ENCODE measurements around the gene CFL1.
"Not testable (repeated sequence)": the region's sequence is repeated elsewhere in the genome, so short reads cannot be mapped to it uniquely, and the experiment has no call there.

CFL1 gene

GRCh38 chr11:65849771-65850216, 8.2 kb downstream of the CFL1 start:
- peaks cover 0 to 4% (median 0%) of the 10 kb centered on the region in 3 donors for H3K9me3 ChIP-seq
- no peaks in the 10 kb centered on the region for H3K27me3 ChIP-seq
- TF ChIP-seq CTCF (IDR thresholded peaks at IDR 0.05) = no peak
- no peak overlapping the region for H3K4me3 ChIP-seq
- H3K36me3 ChIP-seq = peaks cover 36 to 46% (median 46%) of the 10 kb centered on the region in 3 donors
- H3K27ac ChIP-seq = no peak overlapping the region
- peaks cover 0 to 11% (median 3%) of the 10 kb centered on the region in 4 donors for H3K4me1 ChIP-seq
- intact Hi-C loops (cut with DNase I; ENCODE audit: low total_unique reads) = no loop called here
- DNase-seq = no peak

DNA sequence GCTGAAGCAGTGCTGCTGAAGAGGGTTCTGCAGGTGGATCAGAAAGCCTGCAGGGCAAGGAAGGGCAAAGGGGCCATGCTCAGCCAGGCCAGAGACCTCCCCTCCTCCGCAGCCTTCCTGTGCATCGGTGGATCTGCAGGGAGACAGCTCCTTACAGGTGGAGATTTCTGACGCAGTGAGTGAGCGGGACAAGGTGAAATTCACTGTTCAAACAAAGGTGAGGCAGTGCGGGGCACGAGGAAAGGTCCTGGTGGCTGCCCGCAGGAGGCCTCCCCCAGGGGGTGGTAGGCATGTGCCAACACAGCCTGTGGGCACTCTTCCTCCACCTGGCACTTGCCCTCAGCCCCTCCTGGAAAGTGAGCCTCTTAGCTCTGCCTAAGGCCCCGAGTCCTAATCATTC, 8.6 kb downstream of the CFL1 start:
- H3K36me3 ChIP-seq = peaks cover 32 to 42% (median 41%) of the 10 kb centered on the region in 3 donors
- H3K4me1 ChIP-seq = peaks cover 0 to 11% (median 3%) of the 10 kb centered on the region in 4 donors
- no peak for TF ChIP-seq CTCF (IDR thresholded peaks at IDR 0.05)
- H3K27ac ChIP-seq = no peak overlapping the region
- H3K27me3 ChIP-seq = no peaks in the 10 kb centered on the region
- intact Hi-C loops (cut with DNase I; ENCODE audit: low total_unique reads) = no loop called here
- H3K9me3 ChIP-seq = peaks cover 0 to 4% (median 0%) of the 10 kb centered on the region in 3 donors
- H3K4me3 ChIP-seq = no peak overlapping the region
- DNase-seq = no peak

DNA sequence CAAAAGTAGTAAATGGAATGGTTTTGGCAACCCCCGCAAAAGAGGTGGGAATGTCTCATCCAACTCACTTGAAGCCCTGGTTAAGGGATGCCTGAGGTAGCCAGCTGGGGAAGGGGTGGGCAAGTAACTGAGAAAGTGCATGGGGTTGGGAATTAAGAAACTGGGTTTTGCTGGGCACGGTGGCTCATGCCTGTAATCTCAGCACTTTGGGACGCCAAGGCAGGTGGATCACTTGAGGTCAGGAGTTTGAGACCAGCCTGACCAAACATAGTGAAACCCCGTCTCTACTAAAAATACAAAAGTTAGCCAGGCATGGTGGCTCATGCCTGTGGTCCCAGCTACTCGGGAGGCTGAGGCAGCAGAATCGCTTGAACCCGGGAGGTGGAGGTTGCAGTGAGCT, 9.3 kb downstream of the CFL1 start:
- intact Hi-C loops (cut with DNase I; ENCODE audit: low total_unique reads); H3K4me3 ChIP-seq; H3K9me3 ChIP-seq; H3K27me3 ChIP-seq; H3K27ac ChIP-seq; H3K4me1 ChIP-seq: not testable (repeated sequence)
- peaks cover 25 to 35% (median 35%) of the 10 kb centered on the region in 3 donors for H3K36me3 ChIP-seq
- peak in 1 of 2 donors; percentile 5 for DNase-seq

- TF ChIP-seq CTCF (IDR thresholded peaks at IDR 0.05) = no peak
- intact Hi-C loops (cut with DNase I; ENCODE audit: low total_unique reads) = no loop called here
- Histone ChIP-seq H3K27me3 (no peaks in the 10 kb centered on the region), H3K27ac (no peak overlapping the region), H3K4me3 (no peak overlapping the region), H3K36me3 (peaks cover 16 to 26% (median 25%) of the 10 kb centered on the region in 3 donors), H3K9me3 (peaks cover 0 to 4% (median 0%) of the 10 kb centered on the region in 3 donors), H3K4me1 (no peaks in the 10 kb centered on the region)
- DNase-seq = no peak
Measured at GRCh38 chr11:65847746-65848145, 10.2 kb downstream of the CFL1 start.

GRCh38 chr11:65844231-65844872, 13.6 kb downstream of the CFL1 start:
- no peaks in the 10 kb centered on the region for H3K36me3 ChIP-seq
- H3K4me1 ChIP-seq = no peaks in the 10 kb centered on the region
- no peaks in the 10 kb centered on the region for H3K9me3 ChIP-seq
- intact Hi-C loops (cut with DNase I; ENCODE audit: low total_unique reads) = no loop called here
- TF ChIP-seq CTCF (IDR thresholded peaks at IDR 0.05) = no peak
- no peak for DNase-seq
- H3K27ac ChIP-seq = no peak overlapping the region
- H3K27me3 ChIP-seq = no peaks in the 10 kb centered on the region
- H3K4me3 ChIP-seq = no peak overlapping the region

DNA sequence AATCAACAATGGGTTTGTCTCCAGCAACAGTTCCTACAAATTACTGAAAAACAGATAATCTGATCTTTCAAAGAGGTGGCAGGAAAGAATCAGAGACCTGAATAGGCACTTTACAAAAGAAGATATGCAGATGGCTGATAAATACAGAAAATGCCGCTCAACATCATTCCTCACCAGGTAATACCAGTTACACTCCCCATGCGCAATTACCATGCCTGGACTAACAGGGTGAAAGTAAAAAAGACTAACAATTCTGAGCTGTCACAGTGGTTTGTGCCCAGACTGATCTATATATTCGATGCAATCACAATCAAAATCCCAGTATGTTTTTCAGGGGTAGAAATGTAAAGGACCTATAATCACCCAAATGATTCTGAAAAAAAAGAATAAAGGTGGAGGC, 14.2 kb downstream of the CFL1 start:
- Histone ChIP-seq H3K36me3 (no peaks in the 10 kb centered on the region), H3K27ac (no peak overlapping the region), H3K27me3 (no peaks in the 10 kb centered on the region), H3K4me3 (no peak overlapping the region), H3K9me3 (no peaks in the 10 kb centered on the region), H3K4me1 (no peaks in the 10 kb centered on the region)
- no peak for TF ChIP-seq CTCF (IDR thresholded peaks at IDR 0.05)
- intact Hi-C loops (cut with DNase I; ENCODE audit: low total_unique reads) = no loop called here
- no peak for DNase-seq
